ENCODE measurements around the gene TRIB2.

The TRIB2 gene

GRCh38 chr2:12787891-12788801, 71.4 kb downstream of the TRIB2 start:
- no peak for DNase-seq

GRCh38 chr2:12791906-12792305, 75.2 kb downstream of the TRIB2 start:
- no peak for DNase-seq

Data from stimulated activated CD4-positive, alpha-beta T cell treated with anti-CD3 and anti-CD28 coated beads, Interleukin-15, amount 100 ng/mL, for 24 hours (primary cell).